ENCODE data around the gene TAF3.
A peak's percentile ranks its signal among the peaks of the same experiment; 100 is the strongest.

TAF3 gene

GRCh38 chr10:7933757-7934156 lies 115.5 kb downstream of the TAF3 start:
- DNase-seq (ENCODE audit: low spot score): no peak

- no peak for DNase-seq (ENCODE audit: low spot score)
These were observed 119.1 kb downstream of the TAF3 start for GRCh38 chr10:7937315-7937945.

GRCh38 chr10:7941576-7941975 lies 123.3 kb downstream of the TAF3 start:
- DNase-seq (ENCODE audit: low spot score): no peak

GRCh38 chr10:7942316-7942715 lies 124.0 kb downstream of the TAF3 start:
- DNase-seq (ENCODE audit: low spot score): no peak

GRCh38 chr10:7942859-7943258 lies 124.6 kb downstream of the TAF3 start:
- DNase-seq (ENCODE audit: low spot score): no peak

GRCh38 chr10:7944215-7944480 lies 125.8 kb downstream of the TAF3 start:
- no peak for DNase-seq (ENCODE audit: low spot score)

- DNase-seq (ENCODE audit: low spot score): no peak
These were observed 126.2 kb downstream of the TAF3 start for GRCh38 chr10:7944537-7944936.

GRCh38 chr10:7945034-7945433 lies 126.7 kb downstream of the TAF3 start:
- DNase-seq (ENCODE audit: low spot score): no peak

GRCh38 chr10:7945469-7946187 lies 127.3 kb downstream of the TAF3 start:
- peak; percentile 58 for DNase-seq (ENCODE audit: low spot score)

- DNase-seq (ENCODE audit: low spot score): peak; percentile 21
These were observed 130.2 kb downstream of the TAF3 start for GRCh38 chr10:7948371-7949000.

- peak; percentile 69 for DNase-seq (ENCODE audit: low spot score)
These were observed 132.9 kb downstream of the TAF3 start for GRCh38 chr10:7950981-7951847.

GRCh38 chr10:7952266-7952665 lies 134.0 kb downstream of the TAF3 start:
- DNase-seq (ENCODE audit: low spot score): no peak

- DNase-seq (ENCODE audit: low spot score): no peak
These were observed 135.1 kb downstream of the TAF3 start for GRCh38 chr10:7953447-7953846.

GRCh38 chr10:7955446-7955845 lies 137.1 kb downstream of the TAF3 start:
- DNase-seq (ENCODE audit: low spot score): no peak

GRCh38 chr10:7956508-7956907 lies 138.2 kb downstream of the TAF3 start:
- DNase-seq (ENCODE audit: low spot score): peak; percentile 54

GRCh38 chr10:7957591-7957990 lies 139.3 kb downstream of the TAF3 start:
- DNase-seq (ENCODE audit: low spot score): no peak

- no peak for DNase-seq (ENCODE audit: low spot score)
These were observed 140.1 kb downstream of the TAF3 start for GRCh38 chr10:7958442-7958841.

GRCh38 chr10:7960108-7960507 lies 141.8 kb downstream of the TAF3 start:
- DNase-seq (ENCODE audit: low spot score): no peak

GRCh38 chr10:7962592-7962991 lies 144.3 kb downstream of the TAF3 start:
- DNase-seq (ENCODE audit: low spot score): no peak

- no peak for DNase-seq (ENCODE audit: low spot score)
These were observed 147.2 kb downstream of the TAF3 start for GRCh38 chr10:7965457-7965856.

- no peak for DNase-seq (ENCODE audit: low spot score)
These were observed 148.7 kb downstream of the TAF3 start for GRCh38 chr10:7967035-7967434.

- DNase-seq (ENCODE audit: low spot score): no peak
These were observed 150.3 kb downstream of the TAF3 start for GRCh38 chr10:7968510-7969112.

Data from AG08396 (cell line).